Spleen (tissue), 11 donors: ENCODE measurements around the gene DMD. TPM values are rescaled to one million over a fixed set of nuclear protein-coding genes. Genes with fewer than 3 reads are reported as not detected.

Source experiments
- DNase-seq: peaks from one replicate; pipeline ENCODE4 v3.0.0-alpha.2; 2020
- H3K27ac ChIP-seq, 8 donors: fragments of 200-600 bp; sonication (generic) in 7 of 8; 1 replicate in 4 of 8; 2 replicates in 4 of 8; pipeline versions ENCODE4 v1.5.0 to v1.8.0; 2016 to 2021; ENCODE audit warnings: inconsistent platforms in 4 of 8, mild to moderate bottlenecking in 4 of 8, moderate library complexity in 1 of 8
- H3K27me3 ChIP-seq, 7 donors: fragments of 200-600 bp; sonication (generic) in 6 of 7; replicated peaks in 1 of 7; 1 replicate in 4 of 7; 2 replicates in 3 of 7; pipeline versions ENCODE4 v1.5.0 to v1.8.0; 2016 to 2021; ENCODE audit warnings: inconsistent platforms in 3 of 7, mild to moderate bottlenecking in 1 of 7
- H3K36me3 ChIP-seq, 6 donors: fragments of 200-600 bp; sonication (generic) in 5 of 6; 1 replicate in 4 of 6; 2 replicates in 2 of 6; pipeline versions ENCODE4 v1.5.0 to v1.8.0; 2016 to 2021; ENCODE audit warnings: inconsistent platforms in 2 of 6
- H3K4me1 ChIP-seq, 6 donors: fragments of 200-600 bp; sonication (generic) in 5 of 6; 1 replicate in 3 of 6; 2 replicates in 3 of 6; pipeline versions ENCODE4 v1.5.0 to v1.8.0; 2016 to 2021; ENCODE audit warnings: inconsistent platforms in 3 of 6
- H3K4me3 ChIP-seq, 8 donors: fragments of 200-600 bp; sonication (generic) in 7 of 8; 1 replicate in 4 of 8; 2 replicates in 4 of 8; pipeline versions ENCODE4 v1.5.0 to v1.8.0; 2016 to 2021; ENCODE audit warnings: inconsistent platforms in 4 of 8, mild to moderate bottlenecking in 4 of 8, moderate library complexity in 2 of 8
- H3K9me3 ChIP-seq, 8 donors: fragments of 200-600 bp; sonication (generic) in 7 of 8; 1 replicate in 4 of 8; 2 replicates in 4 of 8; pipeline versions ENCODE4 v1.5.0 to v1.8.0; 2016 to 2021; ENCODE audit warnings: inconsistent platforms in 4 of 8
- POLR2A ChIP-seq, 3 donors: fragments of 450-650 bp; IDR thresholded peaks; one replicate each; pipeline ENCODE4 v1.5.1; 2017; ENCODE audit warnings: antibody characterized with exemption in 3 of 3, mild to moderate bottlenecking in 1 of 3
- POLR2AphosphoS5 ChIP-seq, 3 donors: sonication (generic); formaldehyde crosslinking; IDR thresholded peaks; one replicate each; pipeline ENCODE4 v1.5.1; 2017; ENCODE audit warnings: antibody characterized with exemption in 3 of 3
- WGBS, 5 donors: extraction: QIAGEN DNeasy Blood & Tissue Kit in 3 of 5; methylation state at CpG; one replicate each; pipeline versions ENCODE4 v1.1.5 to v1.1.7; 2013 to 2018; 5-methylcytosine and 5-hydroxymethylcytosine counted together
- intact Hi-C: fragments of 100-400 bp; cut with DNase I; formaldehyde crosslinking; loops from one replicate; pipeline ENCODE4 v1.15.0; 2023; ENCODE audit warnings: low total_unique reads
- polyA plus RNA-seq, 3 donors: library from polyadenylated mRNA; stranded (reverse); fragments of 200-250 nt; gene quantifications; one replicate each; pipeline ENCODE4 v1.2.1, GENCODE V29; 2013
- total RNA-seq, 7 donors: library from RNA; depleted of rRNA in 3 of 7; stranded (reverse); fragments of >200 nt in 3 of 7; fragmentation: NEBNext Ultra II Directional in 4 of 7; extraction: Animal tissue kit (Norgen Biotek cat#: 25700) in 4 of 7; gene quantifications; one replicate each; pipeline versions ENCODE4 v1.1.0 to v1.2.1, GENCODE V29; 2016 to 2021
- TF ChIP-seq, protein P1 (sequence below), 11 experiments: fragments of 200-600 bp in 7 of 11; fragments of 450-650 bp in 4 of 11; sonication (generic) in 4 of 11; IDR thresholded peaks in 8 of 11; conservative IDR thresholded peaks in 3 of 11; 1 replicate in 7 of 11; 2 replicates in 4 of 11; pipeline versions ENCODE4 v1.4.0 to v1.8.0; 2016 to 2021; ENCODE audit warnings: antibody characterized with exemption in 11 of 11, inconsistent platforms in 4 of 11, mild to moderate bottlenecking in 1 of 11
- donor health status: healthy with polysubstance abuse.
- donor health status: DM: no; HTN: no; CAD: no; lungs with moderate emphysema.
- donor health status: DM: no; HTN: no; CAD: no.
- donor health status: Bipolar disorder and iron deficiency.
- donor health status: healthy.
- donor health status: DM: no; HTN: no; CAD: no.
- donor health status: DM: yes; HTN: yes; CAD: no.

DMD gene
- total and polyA plus RNA-seq, 10 donors: 1.3 to 11.3 (median 4.4) TPM

DNA sequence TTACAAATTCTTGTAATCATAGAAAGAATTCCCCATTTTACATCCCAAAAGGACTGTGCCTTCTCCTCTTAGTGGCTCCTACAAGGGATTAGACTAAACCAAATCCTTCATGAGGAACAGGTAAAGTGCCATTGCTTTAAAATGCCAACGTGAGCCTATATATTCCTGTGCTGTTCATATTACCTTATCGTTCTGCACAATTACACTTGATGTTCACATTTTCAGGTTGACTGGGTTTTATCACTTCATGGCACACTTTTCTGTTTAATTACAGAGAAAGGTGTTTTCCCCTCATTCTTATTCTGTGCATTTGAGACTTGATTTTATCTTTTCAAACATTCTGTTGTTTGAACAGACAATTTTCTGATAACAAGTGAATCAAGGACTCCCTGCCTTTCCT lies 1493.9 kb downstream of the DMD start:
- H3K36me3 ChIP-seq: no peaks in the 10 kb centered on the region
- no peaks in the 10 kb centered on the region for H3K4me1 ChIP-seq
- intact Hi-C loops: no loop called here
- no peak overlapping the region for H3K27ac ChIP-seq
- no peak overlapping the region for H3K4me3 ChIP-seq
- no peak for DNase-seq
- 55 to 88% (median 74%) methylated on average over 2 of the region's 2 CpGs for WGBS, 5 donors
- no peaks in the 10 kb centered on the region for H3K9me3 ChIP-seq
- no peaks in the 10 kb centered on the region for H3K27me3 ChIP-seq
- TF ChIP-seq POLR2AphosphoS5 (IDR thresholded peaks at IDR 0.05) (no peak), POLR2A (IDR thresholded peaks at IDR 0.05) (no peak)
- TF ChIP-seq, protein P1, sequence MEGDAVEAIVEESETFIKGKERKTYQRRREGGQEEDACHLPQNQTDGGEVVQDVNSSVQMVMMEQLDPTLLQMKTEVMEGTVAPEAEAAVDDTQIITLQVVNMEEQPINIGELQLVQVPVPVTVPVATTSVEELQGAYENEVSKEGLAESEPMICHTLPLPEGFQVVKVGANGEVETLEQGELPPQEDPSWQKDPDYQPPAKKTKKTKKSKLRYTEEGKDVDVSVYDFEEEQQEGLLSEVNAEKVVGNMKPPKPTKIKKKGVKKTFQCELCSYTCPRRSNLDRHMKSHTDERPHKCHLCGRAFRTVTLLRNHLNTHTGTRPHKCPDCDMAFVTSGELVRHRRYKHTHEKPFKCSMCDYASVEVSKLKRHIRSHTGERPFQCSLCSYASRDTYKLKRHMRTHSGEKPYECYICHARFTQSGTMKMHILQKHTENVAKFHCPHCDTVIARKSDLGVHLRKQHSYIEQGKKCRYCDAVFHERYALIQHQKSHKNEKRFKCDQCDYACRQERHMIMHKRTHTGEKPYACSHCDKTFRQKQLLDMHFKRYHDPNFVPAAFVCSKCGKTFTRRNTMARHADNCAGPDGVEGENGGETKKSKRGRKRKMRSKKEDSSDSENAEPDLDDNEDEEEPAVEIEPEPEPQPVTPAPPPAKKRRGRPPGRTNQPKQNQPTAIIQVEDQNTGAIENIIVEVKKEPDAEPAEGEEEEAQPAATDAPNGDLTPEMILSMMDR (IDR thresholded peaks at IDR 0.05 in 8 of 11, conservative IDR thresholded peaks at IDR 0.05 in 3 of 11): no peak

DNA sequence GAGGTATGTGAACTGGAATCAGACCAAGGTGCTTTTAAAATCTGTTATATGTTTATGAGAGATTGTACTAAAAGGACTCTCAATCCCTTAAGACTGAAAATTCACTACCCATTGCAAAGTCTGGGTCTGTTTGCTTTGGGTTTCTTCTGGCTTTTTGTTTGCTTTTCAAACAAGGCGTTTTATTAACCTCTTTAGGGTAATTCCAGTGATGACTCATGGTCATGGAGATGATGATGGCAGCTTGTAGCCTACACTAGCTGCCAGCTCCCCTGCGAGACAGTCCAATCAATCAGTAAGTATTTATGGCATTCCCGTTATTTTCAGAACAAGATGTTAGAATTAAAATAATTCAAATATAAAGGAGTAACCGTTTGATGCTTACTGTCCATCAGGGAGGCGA lies 1495.7 kb downstream of the DMD start:
- WGBS, 5 donors: 77 to 95% (median 82%) methylated on average over 5 of the region's 5 CpGs
- Histone ChIP-seq H3K4me1 (no peaks in the 10 kb centered on the region), H3K27ac (no peak overlapping the region), H3K36me3 (no peaks in the 10 kb centered on the region), H3K27me3 (no peaks in the 10 kb centered on the region), H3K4me3 (no peak overlapping the region), H3K9me3 (no peaks in the 10 kb centered on the region)
- TF ChIP-seq, protein P1 (IDR thresholded peaks at IDR 0.05 in 8 of 11, conservative IDR thresholded peaks at IDR 0.05 in 3 of 11): no peak
- TF ChIP-seq POLR2A (IDR thresholded peaks at IDR 0.05): no peak
- TF ChIP-seq POLR2AphosphoS5 (IDR thresholded peaks at IDR 0.05): no peak
- intact Hi-C loops: no loop called here
- DNase-seq: no peak

DNA sequence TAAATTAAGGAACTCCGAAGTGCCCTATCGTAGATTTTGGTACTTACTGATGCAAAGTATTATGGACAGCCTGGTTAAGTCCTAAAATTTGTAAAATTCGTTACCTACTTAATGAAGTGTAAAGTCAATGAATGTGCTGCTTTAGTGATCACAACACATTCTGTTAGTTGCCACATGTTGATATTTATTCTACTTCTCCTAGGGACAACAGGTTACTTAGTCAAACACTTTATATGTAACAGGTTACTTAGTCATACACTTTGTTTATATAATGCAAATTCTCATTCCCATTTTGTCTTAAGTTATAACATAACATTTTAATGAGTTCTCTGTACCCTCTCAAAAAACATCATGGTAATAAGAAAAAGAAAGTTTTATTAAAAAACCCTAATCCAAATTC lies 1496.6 kb downstream of the DMD start:
- H3K4me3 ChIP-seq: no peak overlapping the region
- TF ChIP-seq POLR2AphosphoS5 (IDR thresholded peaks at IDR 0.05): no peak
- TF ChIP-seq POLR2A (IDR thresholded peaks at IDR 0.05): no peak
- TF ChIP-seq, protein P1 (IDR thresholded peaks at IDR 0.05 in 8 of 11, conservative IDR thresholded peaks at IDR 0.05 in 3 of 11): no peak
- H3K9me3 ChIP-seq: no peaks in the 10 kb centered on the region
- H3K27me3 ChIP-seq: no peaks in the 10 kb centered on the region
- H3K27ac ChIP-seq: no peak overlapping the region
- intact Hi-C loops: no loop called here
- 71 to 92% (median 81%) methylated on average over 3 of the region's 3 CpGs for WGBS, 5 donors
- H3K36me3 ChIP-seq: no peaks in the 10 kb centered on the region
- no peaks in the 10 kb centered on the region for H3K4me1 ChIP-seq
- DNase-seq: no peak

DNA sequence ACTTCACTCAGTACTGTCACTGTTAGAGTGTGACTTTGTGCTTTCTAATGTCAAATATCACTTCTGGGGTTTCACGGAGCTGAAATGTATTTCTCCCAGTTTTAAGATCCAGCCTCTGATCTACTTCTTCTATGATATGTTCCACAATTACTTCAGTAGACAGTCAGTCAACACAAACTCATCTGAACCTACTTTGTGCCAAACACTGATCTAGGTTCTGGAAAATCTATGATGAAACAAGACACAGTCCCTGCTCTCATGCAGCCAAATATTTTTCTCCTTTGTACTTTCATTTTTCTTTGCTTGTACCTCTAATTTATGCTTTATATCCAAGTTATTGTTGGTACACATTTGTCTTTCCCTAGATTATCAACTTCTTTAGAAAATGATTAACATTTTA lies 1498.2 kb downstream of the DMD start:
- intact Hi-C loops: no loop called here
- Histone ChIP-seq H3K27ac (no peak overlapping the region), H3K36me3 (no peaks in the 10 kb centered on the region), H3K4me3 (no peak overlapping the region), H3K9me3 (no peaks in the 10 kb centered on the region), H3K27me3 (no peaks in the 10 kb centered on the region), H3K4me1 (no peaks in the 10 kb centered on the region)
- TF ChIP-seq POLR2AphosphoS5 (IDR thresholded peaks at IDR 0.05) (no peak), POLR2A (IDR thresholded peaks at IDR 0.05) (no peak)
- TF ChIP-seq, protein P1 (IDR thresholded peaks at IDR 0.05 in 8 of 11, conservative IDR thresholded peaks at IDR 0.05 in 3 of 11): no peak
- no peak for DNase-seq
- WGBS, 5 donors: 81 to 100% (median 85%) methylated on average over 1 of the region's 1 CpG
